ENCODE measurements around the gene C16orf92.
"Not testable (repeated sequence)": the region's sequence is repeated elsewhere in the genome, so short reads cannot be mapped to it uniquely, and the experiment has no call there.

Gene C16orf92

DNA sequence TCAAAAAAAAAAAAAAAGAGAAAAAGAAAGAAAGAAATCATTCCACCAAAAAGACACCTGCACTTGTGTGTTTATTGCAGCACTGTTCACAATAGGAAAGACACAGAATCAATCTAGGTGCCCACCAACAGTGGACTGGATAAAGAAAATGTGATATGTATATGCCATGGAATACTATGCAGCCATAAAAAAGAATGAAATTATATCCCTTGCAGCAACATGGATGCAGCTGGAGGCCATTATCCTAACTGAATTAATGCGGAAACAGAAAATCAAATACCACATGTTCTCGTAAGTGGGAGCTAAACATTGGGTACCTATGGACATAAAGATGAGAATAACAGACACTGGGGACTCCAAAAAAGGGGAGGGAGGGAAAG, 5.7 kb upstream of the C16orf92 start:
- DNase-seq (ENCODE audit: extremely low spot score): no peak
- no peak for TF ChIP-seq LEF1 (IDR thresholded peaks at IDR 0.05; ENCODE audit: borderline replicate concordance)
- TF ChIP-seq FOXK2 (IDR thresholded peaks at IDR 0.05): no peak
- CTCF ChIA-PET: interaction anchor here (1.9 kb wide), 1 partner anchor 15 kb away, joined by 7 read pairs; no protein-coding TSS in a partner anchor
- POLR2A ChIA-PET: interaction anchor here (0.6 kb wide), 1 partner anchor 177 kb away, joined by 3 read pairs; no protein-coding TSS in a partner anchor

DNA sequence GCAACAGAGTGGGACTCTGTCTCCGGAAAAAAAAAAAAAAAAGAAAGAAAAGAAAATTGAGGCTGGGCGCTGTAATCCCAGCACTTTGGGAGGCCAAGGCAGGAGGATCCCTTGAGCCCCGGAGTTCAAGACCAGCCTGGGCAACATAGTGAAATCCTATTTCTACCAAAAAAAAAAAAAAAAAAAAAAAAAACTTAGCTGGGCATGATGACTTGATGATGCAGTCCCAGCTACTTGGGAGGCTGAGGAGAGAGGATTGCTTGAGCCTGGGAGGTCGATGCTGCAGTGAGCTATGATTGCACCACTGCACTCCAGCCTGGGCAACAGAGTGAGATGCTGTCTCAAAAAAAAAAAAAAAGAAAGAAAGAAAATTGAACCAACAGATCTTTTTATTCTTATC, 5.1 kb upstream of the C16orf92 start:
- ChIA-PET POLR2A (interaction anchor here (1.0 to 2.5 kb wide), 4 partner anchors 9 to 966 kb away, joined by 3 to 10 read pairs (median 4); partner anchors contain the start of gene MAZ), CTCF (interaction anchor here (0.7 to 1.9 kb wide), 2 partner anchors 14 to 33 kb away, joined by 3 to 7 read pairs; no protein-coding TSS in a partner anchor)
- not testable (repeated sequence) for DNase-seq (ENCODE audit: extremely low spot score)

DNA sequence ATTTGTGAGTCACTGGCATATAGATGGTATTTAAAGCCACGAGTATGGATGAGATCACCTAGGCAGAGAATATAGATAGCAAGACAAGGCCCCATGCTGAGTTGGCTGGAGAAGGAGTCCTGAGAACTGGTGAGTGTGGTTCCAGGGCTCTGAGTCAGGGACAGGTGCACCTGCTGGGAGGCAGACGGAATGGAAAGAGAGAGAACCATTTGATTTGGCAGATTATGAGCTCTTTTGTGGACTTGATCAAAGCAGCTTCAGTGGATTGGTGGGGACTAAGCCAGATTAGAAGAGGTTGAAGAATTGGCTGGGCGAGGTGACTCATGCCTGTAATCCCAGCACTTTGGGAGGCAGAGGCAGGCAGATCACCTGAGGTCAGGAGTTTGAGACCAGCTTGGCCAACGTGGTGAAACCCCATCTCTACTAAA, 4.3 kb upstream of the C16orf92 start:
- DNase-seq (ENCODE audit: extremely low spot score): no peak
- CTCF ChIA-PET: interaction anchor here (1.0 to 1.4 kb wide), 2 partner anchors 13 to 171 kb away, joined by 3 to 6 read pairs; no protein-coding TSS in a partner anchor
- no peak for TF ChIP-seq HDGF (IDR thresholded peaks at IDR 0.05; ENCODE audit: borderline replicate concordance)
- no peak for TF ChIP-seq FOXA1 (IDR thresholded peaks at IDR 0.05)
- TF ChIP-seq NFRKB (IDR thresholded peaks at IDR 0.05): no peak
- no peak for TF ChIP-seq CTBP1 (IDR thresholded peaks at IDR 0.05; ENCODE audit: borderline replicate concordance)
- POLR2A ChIA-PET: interaction anchor here (0.9 to 2.5 kb wide), 9 partner anchors 10 to 965 kb away, joined by 3 to 10 read pairs (median 3); partner anchors contain the start of genes HIRIP3, INO80E, KCTD13 and KIF22

DNA sequence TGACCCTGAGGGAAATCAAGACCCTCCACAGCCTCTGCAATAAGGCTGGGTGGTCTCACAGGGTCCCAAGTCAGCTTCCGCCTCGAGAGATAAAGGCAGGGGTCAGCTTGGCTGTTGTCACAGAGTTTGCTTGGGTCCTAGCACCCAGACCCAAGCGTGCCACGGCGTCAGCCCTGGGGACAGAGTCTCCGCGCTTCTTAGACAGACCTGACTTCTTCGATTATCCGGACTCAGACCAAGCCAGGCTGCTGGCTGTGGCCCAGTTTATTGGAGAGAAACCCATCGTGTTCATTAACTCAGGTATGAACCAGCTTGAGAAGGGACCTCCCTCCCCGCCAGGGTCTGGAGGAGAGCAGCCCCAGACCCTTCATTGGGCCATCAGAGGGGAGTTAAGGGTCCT, 588 bp downstream of the C16orf92 start:
- no peak for DNase-seq (ENCODE audit: extremely low spot score)
- ChIA-PET CTCF (interaction anchor here (1.0 to 1.5 kb wide), 2 partner anchors 8 to 954 kb away, joined by 3 to 10 read pairs; partner anchors contain the start of gene TLCD3B), POLR2A (interaction anchor here (0.9 to 1.0 kb wide), 3 partner anchors 29 to 208 kb away, joined by 3 to 4 read pairs (median 3); partner anchors contain the start of genes HIRIP3, PAGR1 and TMEM219)
- TF ChIP-seq FOXK2 (IDR thresholded peaks at IDR 0.05) (no peak), FOXM1 (IDR thresholded peaks at IDR 0.05; ENCODE audit: borderline replicate concordance) (no peak), BHLHE40 (IDR thresholded peaks at IDR 0.05; ENCODE audit: borderline replicate concordance) (no peak), ELF4 (IDR thresholded peaks at IDR 0.05) (no peak), SP1 (IDR thresholded peaks at IDR 0.05) (no peak), ARNT (IDR thresholded peaks at IDR 0.05) (no peak), TARDBP (IDR thresholded peaks at IDR 0.05) (no peak), CTBP1 (IDR thresholded peaks at IDR 0.05; ENCODE audit: borderline replicate concordance) (no peak), SUZ12 (IDR thresholded peaks at IDR 0.05) (no peak), LEF1 (IDR thresholded peaks at IDR 0.05; ENCODE audit: borderline replicate concordance) (no peak), ZNF384 (IDR thresholded peaks at IDR 0.05) (no peak), FOXA1 (IDR thresholded peaks at IDR 0.05) (no peak), HDGF (IDR thresholded peaks at IDR 0.05; ENCODE audit: borderline replicate concordance) (no peak), NFRKB (IDR thresholded peaks at IDR 0.05) (no peak), L3MBTL2 (conservative IDR thresholded peaks at IDR 0.05) (no peak)
- TF ChIP-seq, protein P1, sequence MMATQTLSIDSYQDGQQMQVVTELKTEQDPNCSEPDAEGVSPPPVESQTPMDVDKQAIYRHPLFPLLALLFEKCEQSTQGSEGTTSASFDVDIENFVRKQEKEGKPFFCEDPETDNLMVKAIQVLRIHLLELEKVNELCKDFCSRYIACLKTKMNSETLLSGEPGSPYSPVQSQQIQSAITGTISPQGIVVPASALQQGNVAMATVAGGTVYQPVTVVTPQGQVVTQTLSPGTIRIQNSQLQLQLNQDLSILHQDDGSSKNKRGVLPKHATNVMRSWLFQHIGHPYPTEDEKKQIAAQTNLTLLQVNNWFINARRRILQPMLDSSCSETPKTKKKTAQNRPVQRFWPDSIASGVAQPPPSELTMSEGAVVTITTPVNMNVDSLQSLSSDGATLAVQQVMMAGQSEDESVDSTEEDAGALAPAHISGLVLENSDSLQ (IDR thresholded peaks at IDR 0.05): no peak

DNA sequence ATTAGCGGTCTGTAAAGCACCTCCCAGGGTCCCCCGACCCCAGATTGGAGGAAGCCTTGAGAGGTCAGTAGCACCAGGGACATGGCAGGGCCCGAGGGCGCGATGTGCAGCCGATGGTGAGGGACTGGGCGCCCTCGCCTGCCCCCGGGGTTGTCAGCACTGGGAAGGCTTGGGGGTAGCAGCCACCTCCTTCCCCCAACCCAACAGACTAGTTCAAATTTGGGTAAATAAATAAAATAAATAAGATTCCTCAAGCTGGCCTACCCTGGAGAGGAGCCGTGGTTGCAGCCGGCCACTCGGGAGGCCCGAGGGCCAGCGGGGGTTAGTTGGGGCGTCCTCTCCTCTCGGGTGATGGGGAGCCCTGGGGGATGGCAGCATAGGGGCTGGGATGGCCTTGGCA, 1.5 kb downstream of the C16orf92 start:
- no peak for DNase-seq (ENCODE audit: extremely low spot score)
- CTCF ChIA-PET: interaction anchor here (0.6 kb wide), 1 partner anchor 268 kb away, joined by 3 read pairs; no protein-coding TSS in a partner anchor
- no peak for TF ChIP-seq BHLHE40 (IDR thresholded peaks at IDR 0.05; ENCODE audit: borderline replicate concordance)
- TF ChIP-seq TARDBP (IDR thresholded peaks at IDR 0.05): no peak
- no peak for TF ChIP-seq ARNT (IDR thresholded peaks at IDR 0.05)
- no peak for TF ChIP-seq FOXK2 (IDR thresholded peaks at IDR 0.05)
- no peak for TF ChIP-seq ELF4 (IDR thresholded peaks at IDR 0.05)
- TF ChIP-seq SUZ12 (IDR thresholded peaks at IDR 0.05): no peak
- no peak for TF ChIP-seq HDGF (IDR thresholded peaks at IDR 0.05; ENCODE audit: borderline replicate concordance)
- no peak for TF ChIP-seq CTBP1 (IDR thresholded peaks at IDR 0.05; ENCODE audit: borderline replicate concordance)
- no peak for TF ChIP-seq LEF1 (IDR thresholded peaks at IDR 0.05; ENCODE audit: borderline replicate concordance)
- TF ChIP-seq NFRKB (IDR thresholded peaks at IDR 0.05): no peak
- TF ChIP-seq ZNF384 (IDR thresholded peaks at IDR 0.05): no peak
- no peak for TF ChIP-seq FOXM1 (IDR thresholded peaks at IDR 0.05; ENCODE audit: borderline replicate concordance)
- TF ChIP-seq L3MBTL2 (conservative IDR thresholded peaks at IDR 0.05): no peak
- no peak for TF ChIP-seq SP1 (IDR thresholded peaks at IDR 0.05)
- TF ChIP-seq FOXA1 (IDR thresholded peaks at IDR 0.05): no peak
- TF ChIP-seq, protein P1 (IDR thresholded peaks at IDR 0.05): no peak
- POLR2A ChIA-PET: no interaction called here

DNA sequence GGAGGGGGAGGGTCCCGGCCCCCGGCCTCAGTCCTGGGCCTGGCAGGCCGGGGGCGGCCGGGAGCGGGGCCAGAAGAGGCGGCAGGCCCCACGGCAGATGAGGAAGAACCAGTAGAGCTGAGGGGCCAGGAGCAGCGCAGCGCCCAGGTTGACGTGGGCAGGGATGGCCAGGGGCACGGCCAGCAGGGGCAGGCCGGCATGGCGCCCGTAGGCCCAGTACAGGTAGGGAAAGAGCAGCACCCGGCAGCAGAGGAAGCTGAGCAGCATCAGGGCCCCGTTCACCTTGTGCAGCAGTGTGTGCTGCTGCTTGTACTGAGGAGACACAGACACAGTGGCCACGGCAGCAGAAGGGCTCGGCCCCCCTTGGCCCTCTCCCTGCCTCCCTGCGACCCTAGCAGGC, 2.2 kb downstream of the C16orf92 start:
- TF ChIP-seq HDGF (IDR thresholded peaks at IDR 0.05; ENCODE audit: borderline replicate concordance) (no peak), ELF4 (IDR thresholded peaks at IDR 0.05) (no peak), NFRKB (IDR thresholded peaks at IDR 0.05) (no peak), FOXK2 (IDR thresholded peaks at IDR 0.05) (no peak), FOXM1 (IDR thresholded peaks at IDR 0.05; ENCODE audit: borderline replicate concordance) (no peak), TARDBP (IDR thresholded peaks at IDR 0.05) (no peak), FOXA1 (IDR thresholded peaks at IDR 0.05) (no peak), L3MBTL2 (conservative IDR thresholded peaks at IDR 0.05) (no peak), LEF1 (IDR thresholded peaks at IDR 0.05; ENCODE audit: borderline replicate concordance) (no peak), SP1 (IDR thresholded peaks at IDR 0.05) (no peak), ZNF384 (IDR thresholded peaks at IDR 0.05) (no peak), BHLHE40 (IDR thresholded peaks at IDR 0.05; ENCODE audit: borderline replicate concordance) (no peak), SUZ12 (IDR thresholded peaks at IDR 0.05) (no peak), ARNT (IDR thresholded peaks at IDR 0.05) (no peak), CTBP1 (IDR thresholded peaks at IDR 0.05; ENCODE audit: borderline replicate concordance) (no peak)
- TF ChIP-seq, protein P1 (IDR thresholded peaks at IDR 0.05): no peak
- DNase-seq (ENCODE audit: extremely low spot score): no peak
- ChIA-PET POLR2A (no interaction called here), CTCF (interaction anchor here (0.6 to 0.7 kb wide), 2 partner anchors 125 to 268 kb away, joined by 3 read pairs; partner anchors contain the start of gene ASPHD1)

All from HEK293T (cell line).